NCI-H748 (cell line): ENCODE data around the gene CCRL2.

Experiments used
- DNase-seq: peaks from one replicate; lab custom pipeline; 2025; ENCODE audit not compliant: unreplicated experiment; lab: John Stamatoyannopoulos, UW

CCRL2 gene

GRCh38 chr3:46406788-46407611 lies at the start of gene CCRL2, which contains the start of gene CCR5AS:
CCRL2 (plus strand) TSS chr3:46407259; CDS start chr3:46408080, 821 bp downstream.
CCR5AS (minus strand) TSS chr3:46407066.
- DNase-seq, result no peak

GRCh38 chr3:46358466-46358865 lies 48.6 kb upstream of the CCRL2 start:
- no peak for DNase-seq

- DNase-seq, result peak; percentile 94
These were observed 47.1 kb upstream of the CCRL2 start for GRCh38 chr3:46359733-46360493.

- peak; percentile 2 for DNase-seq
These were observed 46.2 kb upstream of the CCRL2 start for GRCh38 chr3:46360907-46361306.

GRCh38 chr3:46361408-46362283 lies 45.4 kb upstream of the CCRL2 start:
- DNase-seq, result peak; percentile 2

- DNase-seq, result no peak
These were observed 42.0 kb upstream of the CCRL2 start for GRCh38 chr3:46365041-46365440.

- no peak for DNase-seq
These were observed 41.1 kb upstream of the CCRL2 start for GRCh38 chr3:46365737-46366524.

GRCh38 chr3:46367811-46368210 lies 39.2 kb upstream of the CCRL2 start:
- no peak for DNase-seq

- peak; percentile 28 for DNase-seq
These were observed 38.5 kb upstream of the CCRL2 start for GRCh38 chr3:46368569-46368968.

- no peak for DNase-seq
These were observed 37.9 kb upstream of the CCRL2 start for GRCh38 chr3:46369151-46369550.

- no peak for DNase-seq
These were observed 37.4 kb upstream of the CCRL2 start for GRCh38 chr3:46369675-46370132.

GRCh38 chr3:46370839-46371518 lies 36.1 kb upstream of the CCRL2 start, which contains the start of gene CCR5:
CCR5 (plus strand) TSS chr3:46370946; CDS start chr3:46372903, 1,957 bp downstream.
- DNase-seq, result no peak

GRCh38 chr3:46371519-46372340 lies 35.3 kb upstream of the CCRL2 start:
- no peak for DNase-seq

GRCh38 chr3:46372492-46373359 lies 34.3 kb upstream of the CCRL2 start:
- peak; percentile 25 for DNase-seq

GRCh38 chr3:46374755-46375154 lies 32.3 kb upstream of the CCRL2 start:
- DNase-seq, result no peak

- DNase-seq, result no peak
These were observed 31.8 kb upstream of the CCRL2 start for GRCh38 chr3:46375218-46375617.

GRCh38 chr3:46375814-46376213 lies 31.2 kb upstream of the CCRL2 start:
- no peak for DNase-seq
